DMS79 (cell line): Measurements from ENCODE around the gene GNG3.
"Not testable (repeated sequence)": the region's sequence is repeated elsewhere in the genome, so short reads cannot be mapped to it uniquely, and the experiment has no call there.

Experiments
- DNase-seq: peaks from one replicate; lab custom pipeline; 2025; lab: John Stamatoyannopoulos, UW

Gene GNG3

GRCh38 chr11:62687508-62688396 is 19.7 kb upstream of the GNG3 start:
- no peak for DNase-seq

DNA sequence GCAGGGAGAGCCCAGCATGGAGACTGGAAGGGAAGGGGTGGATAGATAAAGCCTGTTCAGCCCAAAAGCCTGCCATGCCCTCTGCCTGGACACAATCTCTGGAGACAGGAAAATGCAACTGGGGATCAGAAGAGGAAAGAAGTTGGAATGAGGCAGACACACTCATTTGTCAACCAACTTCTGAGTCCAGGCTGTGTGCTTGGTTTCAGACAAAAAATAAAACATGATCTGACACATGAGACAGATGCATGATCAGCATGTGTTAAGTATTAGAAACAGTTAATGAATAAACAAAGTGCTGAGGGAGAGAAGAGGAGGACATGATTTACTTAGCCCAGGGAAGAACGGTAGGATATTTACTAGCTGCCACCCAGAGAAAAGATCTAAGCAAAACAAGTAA is 19.0 kb upstream of the GNG3 start:
- no peak for DNase-seq

- no peak for DNase-seq
Measured at GRCh38 chr11:62689421-62690183, 17.9 kb upstream of the GNG3 start, which contains the start of gene LRRN4CL. Gene LRRN4CL, minus strand, starts transcription at chr11:62689530. Its CDS starts 1,022 bp downstream, at chr11:62688508.

DNA sequence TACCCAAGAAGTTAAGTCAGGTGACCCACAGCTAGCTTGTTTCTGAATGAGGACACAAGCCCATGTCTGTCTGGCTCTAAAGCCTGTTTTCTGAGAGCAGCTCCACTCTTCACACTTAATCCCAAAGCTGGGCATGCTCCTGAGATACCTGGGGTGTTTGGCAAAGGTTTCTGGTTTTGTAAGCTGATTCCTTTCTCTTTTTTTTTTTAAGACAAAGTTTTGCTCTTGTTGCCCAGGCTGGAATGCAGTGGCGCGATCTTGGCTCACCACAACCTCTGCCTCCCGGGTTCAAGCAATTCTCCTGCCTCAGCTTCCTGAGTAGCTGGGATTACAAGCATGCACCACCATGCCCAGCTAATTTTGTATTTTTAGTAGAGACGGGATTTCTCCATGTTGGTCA is 13.9 kb upstream of the GNG3 start:
- not testable (repeated sequence) for DNase-seq

- peak; percentile 6 for DNase-seq
Measured at GRCh38 chr11:62694455-62695167, 12.9 kb upstream of the GNG3 start.

DNA sequence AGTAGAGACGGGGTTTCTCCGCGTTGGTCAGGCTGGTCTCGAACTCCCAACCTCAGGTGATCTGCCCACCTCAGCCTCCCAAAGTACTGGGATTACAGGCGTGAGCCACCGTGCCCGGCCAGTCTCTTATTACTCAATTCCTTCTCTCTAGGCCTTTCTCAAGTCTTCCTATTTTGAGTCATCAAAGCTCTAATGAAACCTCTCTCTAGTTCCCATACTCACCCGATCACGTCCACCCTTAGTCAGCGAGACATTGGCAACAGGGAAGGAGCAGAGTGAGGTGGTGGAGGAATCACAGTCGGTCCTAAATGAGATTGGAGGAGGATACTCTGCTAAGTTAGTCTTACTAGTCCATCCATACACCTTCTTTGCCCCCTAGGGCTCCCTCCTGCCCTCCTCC is 5.2 kb upstream of the GNG3 start:
- no peak for DNase-seq

GRCh38 chr11:62703921-62704320 is 3.6 kb upstream of the GNG3 start:
- not testable (repeated sequence) for DNase-seq

DNA sequence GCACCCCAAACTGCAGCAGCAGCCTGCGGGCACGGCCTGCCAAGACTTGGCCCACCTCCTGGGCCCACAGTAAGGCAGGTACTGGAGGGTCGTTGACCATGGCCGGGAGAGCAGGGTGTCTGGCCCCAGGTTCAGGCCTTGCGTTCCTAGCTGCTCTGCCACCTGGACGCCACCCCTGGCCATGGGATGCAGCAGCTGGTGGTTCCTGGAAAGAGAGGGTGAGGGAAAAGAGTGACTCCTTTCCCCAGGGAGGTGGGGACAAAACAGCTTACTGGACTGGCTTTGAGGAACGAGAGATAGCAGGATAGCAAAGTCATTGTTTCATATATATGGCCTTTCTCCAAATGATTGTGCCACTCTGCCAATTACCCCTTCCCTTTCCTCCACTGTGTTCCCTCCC is 2.1 kb upstream of the GNG3 start:
- peak; percentile 33 for DNase-seq

- peak; percentile 92 for DNase-seq
Measured at GRCh38 chr11:62705880-62706849, 1.3 kb upstream of the GNG3 start.

DNA sequence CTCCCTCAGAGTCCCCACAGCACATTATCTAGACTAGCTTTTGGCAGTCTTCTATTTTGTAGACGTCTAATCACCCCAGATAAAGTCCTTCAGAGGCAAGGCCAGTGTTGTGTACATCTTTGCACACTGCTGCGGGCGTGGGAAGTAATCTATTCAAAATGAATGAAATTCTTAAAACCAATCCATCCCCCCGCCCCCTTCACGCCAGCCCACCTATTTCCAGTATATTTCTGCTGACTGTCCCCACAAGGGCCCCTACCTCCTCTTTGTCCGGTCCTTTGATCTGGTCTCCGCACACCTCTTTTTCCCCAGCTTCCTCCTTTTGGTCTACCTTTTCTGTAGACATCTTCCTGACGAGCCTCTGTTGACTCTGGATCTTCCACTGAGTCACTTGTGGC is 627 bp upstream of the GNG3 start:
- DNase-seq: no peak

DNA sequence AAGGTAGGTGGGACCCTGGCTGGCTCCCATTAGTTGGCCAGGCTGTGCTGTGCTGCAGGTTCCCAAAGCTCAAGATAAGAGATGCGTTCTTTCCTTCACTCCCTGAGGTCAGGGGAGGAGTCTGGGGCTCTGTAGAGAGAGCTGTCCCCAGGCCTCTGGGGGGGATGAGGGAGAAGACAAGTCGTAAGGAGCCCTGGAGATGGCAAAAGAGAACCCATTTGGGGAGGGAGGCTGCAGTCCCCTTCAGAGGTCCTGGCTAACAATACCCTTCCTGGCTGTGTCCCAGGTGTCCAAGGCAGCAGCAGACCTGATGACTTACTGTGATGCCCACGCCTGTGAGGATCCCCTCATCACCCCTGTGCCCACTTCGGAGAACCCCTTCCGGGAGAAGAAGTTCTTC is 916 bp downstream of the GNG3 start:
- peak; percentile 43 for DNase-seq

GRCh38 chr11:62708793-62709192 is 1.3 kb downstream of the GNG3 start:
- DNase-seq: peak; percentile 88

DNA sequence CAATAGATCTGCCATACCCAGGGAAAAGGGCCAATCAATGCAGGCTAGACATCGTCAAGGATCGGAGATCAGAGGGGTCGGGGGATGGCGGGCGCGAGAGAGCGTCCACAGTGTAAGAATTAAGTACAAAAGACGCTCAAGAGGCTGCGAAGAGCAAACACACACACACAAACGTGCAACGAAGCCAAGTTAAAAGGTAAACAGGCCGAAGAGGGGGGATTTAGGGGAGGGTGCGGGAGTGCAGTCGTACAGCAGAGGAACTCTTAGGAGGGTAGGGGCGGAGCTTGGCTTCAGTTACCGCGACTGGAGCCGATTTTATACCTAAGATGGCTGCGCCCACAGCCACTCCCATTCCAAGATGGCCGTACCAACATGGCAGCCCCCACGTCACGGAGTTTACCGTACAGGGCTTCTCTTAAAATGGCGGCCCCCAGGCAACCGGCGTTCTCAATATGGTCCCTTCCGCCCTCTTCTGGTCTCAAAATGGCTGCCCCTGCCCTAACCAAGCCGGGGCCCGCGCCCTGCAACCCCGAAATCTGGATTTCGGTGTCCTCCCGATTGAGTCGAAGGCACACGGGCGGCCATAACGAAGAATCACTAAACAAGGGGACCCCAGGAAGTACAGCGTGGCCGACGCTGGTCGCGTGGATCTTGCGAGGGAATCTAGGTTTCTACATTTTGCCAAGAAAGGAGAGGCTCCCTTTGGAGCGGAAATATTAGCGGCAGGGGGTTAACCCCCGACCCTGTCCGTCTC is 1.9 kb downstream of the GNG3 start:
- DNase-seq: peak; percentile 98

GRCh38 chr11:62710001-62710345 is 2.5 kb downstream of the GNG3 start:
- DNase-seq: no peak

DNA sequence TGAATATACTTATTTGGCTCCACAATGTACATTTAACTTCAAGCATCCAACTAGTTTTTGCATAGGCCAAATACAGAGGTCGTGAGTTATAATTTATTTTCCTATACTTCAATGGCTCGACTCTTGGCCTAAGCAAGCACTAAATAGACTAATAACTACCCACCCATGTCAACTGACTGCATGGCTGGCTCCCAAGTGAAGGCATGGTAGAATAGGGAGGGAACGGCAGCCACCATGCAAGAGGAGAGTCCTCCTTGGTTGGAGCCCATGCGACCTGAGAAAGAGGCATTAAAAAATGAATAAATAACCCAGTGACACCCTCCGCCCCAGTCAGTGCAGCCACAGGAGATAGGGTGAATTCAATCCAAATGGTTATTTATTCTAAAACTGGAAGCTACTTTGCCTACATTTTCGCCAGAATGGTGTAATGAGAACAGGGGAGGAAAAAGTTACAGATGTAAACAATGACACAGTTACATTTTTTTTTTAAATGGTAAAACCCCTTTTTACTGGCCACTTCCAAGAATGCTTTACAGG is 4.9 kb downstream of the GNG3 start:
- DNase-seq: no peak

- DNase-seq: no peak
Measured at GRCh38 chr11:62712861-62713260, 5.4 kb downstream of the GNG3 start.

- no peak for DNase-seq
Measured at GRCh38 chr11:62713343-62713742, 5.9 kb downstream of the GNG3 start.

DNA sequence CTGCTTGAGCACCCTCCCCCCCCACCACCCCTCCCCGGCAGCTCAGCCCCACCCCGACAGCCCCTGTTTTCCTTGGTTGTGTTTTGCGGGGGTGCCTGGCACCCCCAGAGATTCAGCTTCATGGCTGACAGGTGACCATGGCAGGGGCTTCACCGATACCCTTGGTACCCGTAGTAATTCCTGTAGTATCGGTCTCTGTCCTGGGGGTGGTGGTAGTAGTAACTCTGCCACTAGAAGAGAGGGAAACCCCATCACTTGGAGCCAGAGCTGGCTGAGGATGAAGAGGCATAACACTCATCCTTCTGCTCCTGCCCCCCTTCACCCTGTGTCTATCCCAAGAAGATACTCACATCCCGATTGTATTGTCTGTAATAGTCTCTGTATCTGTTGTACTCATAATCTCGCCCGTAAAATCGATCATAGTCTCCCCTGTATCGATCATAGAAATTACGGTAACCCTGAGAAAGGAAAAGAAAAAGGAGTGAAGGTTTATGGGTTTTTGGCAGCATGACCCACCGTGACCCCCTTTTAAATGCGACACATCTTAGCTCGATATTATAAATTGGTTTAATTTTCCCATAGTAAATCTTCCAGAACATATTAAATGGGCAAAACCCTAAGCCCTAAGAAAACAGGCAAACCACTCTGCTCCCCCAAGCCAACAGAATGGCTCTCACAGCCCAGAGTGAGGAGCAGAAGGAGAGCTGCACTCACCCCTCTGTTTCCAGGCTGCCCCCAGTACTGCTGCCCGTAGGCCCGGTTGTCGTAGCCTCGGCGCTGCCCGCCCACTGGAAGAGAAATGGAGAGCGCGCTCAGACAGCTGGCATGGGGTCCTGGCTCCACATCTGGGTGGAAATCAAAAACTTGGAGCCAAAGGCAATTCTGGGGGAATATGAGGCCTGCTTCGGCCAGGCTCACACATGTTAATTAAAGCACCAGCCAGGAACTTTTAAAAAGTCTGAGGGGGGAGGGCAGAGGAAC is 8.0 kb downstream of the GNG3 start:
- DNase-seq: no peak

GRCh38 chr11:62716206-62716605 is 8.7 kb downstream of the GNG3 start:
- DNase-seq: no peak
